H4 (cell line): ENCODE data around the gene KCTD7. TPM values are rescaled to one million over a fixed set of nuclear protein-coding genes. Genes with fewer than 3 reads are reported as not detected.
"Not testable (repeated sequence)": the region's sequence is repeated elsewhere in the genome, so short reads cannot be mapped to it uniquely, and the experiment has no call there.

Source experiments
- DNase-seq: peaks from one replicate; pipeline ENCODE4 v3.0.0-alpha.2; 2015; ENCODE audit warnings: low spot score
- total RNA-seq: library from RNA; depleted of rRNA; stranded (reverse); fragments of >200 nt; shearing (Covaris generic); gene quantifications from 2 replicates; pipeline ENCODE4 v1.2.3, GENCODE V29; 2014

The KCTD7 gene
- total RNA-seq, 1 experiment from 2014 or later, result 9.6 TPM

DNA sequence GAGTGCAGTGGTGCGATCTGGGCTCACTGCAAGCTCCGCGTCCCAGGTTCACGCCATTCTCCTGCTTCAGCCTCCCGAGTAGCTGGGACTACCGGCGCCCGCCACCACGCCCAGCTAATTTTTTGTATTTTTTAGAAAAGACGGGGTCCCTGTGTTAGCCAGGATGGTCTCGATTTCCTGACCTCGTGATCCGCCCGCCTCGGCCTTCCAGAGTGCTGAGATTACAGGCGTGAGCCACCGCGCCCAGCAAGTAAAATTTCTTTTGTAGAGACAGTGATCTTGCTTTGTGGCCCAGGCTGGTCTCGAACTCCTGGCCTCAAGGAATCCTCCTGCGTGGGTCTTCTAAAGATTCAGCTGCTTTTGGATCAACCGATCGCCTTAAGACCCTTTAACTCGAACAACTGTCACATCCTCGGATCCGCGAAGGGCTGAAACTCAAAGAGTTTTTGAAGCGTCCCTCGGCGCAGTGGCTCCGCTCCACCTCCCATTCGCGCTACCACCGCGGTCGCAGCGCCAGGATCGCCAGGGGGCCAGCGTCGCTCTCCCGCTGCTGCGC, 25.1 kb downstream of the KCTD7 start:
- DNase-seq, result not testable (repeated sequence)

DNA sequence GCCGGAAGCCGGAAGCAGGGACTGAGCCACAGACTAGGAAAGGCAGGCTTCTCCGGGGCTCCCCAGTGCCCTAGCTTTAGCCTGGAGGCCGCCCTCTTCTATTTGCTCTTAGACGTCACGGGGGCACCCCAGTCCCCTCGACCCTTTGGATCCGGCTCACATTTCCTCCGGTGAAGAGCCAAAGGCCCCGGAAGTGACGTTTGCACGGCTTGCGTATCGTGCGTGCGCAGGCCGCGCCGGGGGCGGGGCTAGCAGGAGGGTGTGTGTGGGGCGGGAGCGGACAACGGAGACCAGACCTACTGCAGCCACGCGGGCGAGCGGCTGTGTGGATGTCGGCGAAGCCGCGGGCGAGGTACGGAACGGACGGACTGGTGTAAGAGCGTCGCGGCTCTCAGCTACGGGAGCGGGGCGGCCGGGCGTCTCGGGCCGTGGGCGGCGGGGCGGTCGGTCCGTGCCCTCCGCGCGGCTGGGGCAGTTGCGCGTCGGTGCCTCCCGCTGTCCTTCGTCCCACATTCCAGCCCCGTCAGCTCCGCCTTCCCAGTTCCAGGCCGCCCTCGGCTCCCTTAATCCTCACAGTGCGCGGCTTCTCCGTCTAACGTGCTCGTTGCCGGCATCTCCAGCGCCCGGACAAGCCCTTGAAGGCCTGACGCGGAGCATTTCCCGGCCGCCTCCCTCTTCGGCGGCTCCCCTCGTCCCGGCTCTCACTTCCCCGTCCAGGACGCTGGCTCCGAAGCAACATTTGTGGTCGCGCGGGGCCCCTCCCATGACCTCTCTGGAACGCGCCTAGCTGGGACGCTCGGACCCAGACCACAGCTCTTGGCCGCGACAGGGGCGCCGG, 25.8 kb downstream of the KCTD7 start:
- DNase-seq, result peak; percentile 99

DNA sequence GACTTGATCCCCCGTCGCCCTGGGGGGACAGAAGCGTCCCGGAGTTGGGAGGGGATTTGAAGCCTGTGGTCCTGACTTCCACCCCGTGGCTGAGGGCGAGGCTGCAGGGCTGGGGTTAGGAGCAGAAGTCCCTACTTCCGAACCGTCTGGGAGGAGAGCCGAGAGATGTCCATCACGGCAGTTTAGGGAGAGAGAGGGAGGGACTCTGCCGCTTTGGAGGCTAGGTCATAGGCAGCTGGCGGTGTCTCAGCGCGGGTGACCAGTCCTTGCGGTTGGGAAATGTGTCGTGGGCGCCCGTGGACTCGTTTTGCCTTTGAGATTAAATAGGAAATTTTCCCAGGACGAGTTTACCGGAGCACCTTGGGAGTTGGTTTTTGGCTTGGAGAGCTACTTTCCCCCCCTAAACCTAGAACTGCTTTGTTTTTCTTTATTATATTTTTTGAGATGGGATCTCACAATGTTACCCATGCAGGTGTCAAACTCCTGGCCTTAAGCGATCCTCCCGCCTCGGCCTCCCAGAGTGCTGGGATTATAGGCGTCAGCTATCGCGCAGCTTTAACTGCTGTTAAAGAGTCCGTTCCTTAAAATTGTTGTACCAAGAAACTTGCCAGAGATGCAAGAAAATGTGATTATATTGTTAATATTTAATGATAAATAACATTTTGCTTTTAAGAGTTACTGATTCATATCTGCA, 26.6 kb downstream of the KCTD7 start:
- not testable (repeated sequence) for DNase-seq

DNA sequence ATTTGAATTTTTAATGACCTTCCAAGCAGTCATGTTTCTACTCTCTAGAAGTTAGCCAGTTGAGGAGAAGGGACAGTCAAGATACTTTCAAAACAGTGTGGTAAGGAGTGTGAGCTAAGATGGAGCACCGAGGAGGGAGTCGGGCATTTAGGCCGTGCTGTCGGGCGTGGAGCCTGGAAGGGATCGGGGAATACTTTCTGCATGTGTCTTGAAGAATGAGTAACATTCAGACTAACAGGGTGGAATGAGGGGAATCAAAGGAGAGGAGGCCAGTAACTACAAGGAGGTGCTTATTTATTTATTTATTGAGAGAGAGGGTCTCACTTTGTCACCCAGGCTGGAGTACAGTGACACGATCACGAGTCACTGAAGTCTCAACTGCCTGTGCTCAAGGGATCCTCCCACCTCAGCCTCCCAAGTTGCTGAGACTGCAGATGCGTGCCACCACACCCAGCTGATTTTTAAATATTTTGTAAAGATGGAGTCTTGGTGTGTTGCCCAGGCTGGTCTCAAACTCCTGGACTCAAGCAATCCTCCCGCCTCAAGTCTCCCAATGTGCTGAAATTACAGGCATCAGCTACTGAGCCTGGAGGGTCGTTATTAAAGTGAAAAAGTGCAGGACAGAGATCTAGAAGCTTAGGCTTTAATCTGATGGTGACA, 27.3 kb downstream of the KCTD7 start:
- DNase-seq, result not testable (repeated sequence)

DNA sequence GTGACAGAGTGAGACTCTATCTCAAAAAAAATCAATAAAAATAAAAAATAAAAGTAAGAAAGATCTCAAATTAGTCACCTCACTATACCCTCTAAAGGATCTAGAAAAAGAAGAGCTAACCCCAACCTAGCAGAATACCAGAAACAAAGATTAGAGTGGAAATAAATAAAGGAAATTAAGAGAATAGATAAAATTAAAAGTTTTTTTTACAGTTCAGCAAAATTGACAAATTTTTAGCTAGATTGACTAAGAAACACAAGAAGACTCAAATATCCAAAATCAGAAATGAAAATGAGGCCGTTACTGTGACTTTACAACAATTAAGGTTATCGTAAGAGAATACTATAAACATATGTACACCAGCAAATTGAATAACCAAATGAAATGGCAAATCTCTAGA, 29.1 kb downstream of the KCTD7 start:
- DNase-seq, result no peak

DNA sequence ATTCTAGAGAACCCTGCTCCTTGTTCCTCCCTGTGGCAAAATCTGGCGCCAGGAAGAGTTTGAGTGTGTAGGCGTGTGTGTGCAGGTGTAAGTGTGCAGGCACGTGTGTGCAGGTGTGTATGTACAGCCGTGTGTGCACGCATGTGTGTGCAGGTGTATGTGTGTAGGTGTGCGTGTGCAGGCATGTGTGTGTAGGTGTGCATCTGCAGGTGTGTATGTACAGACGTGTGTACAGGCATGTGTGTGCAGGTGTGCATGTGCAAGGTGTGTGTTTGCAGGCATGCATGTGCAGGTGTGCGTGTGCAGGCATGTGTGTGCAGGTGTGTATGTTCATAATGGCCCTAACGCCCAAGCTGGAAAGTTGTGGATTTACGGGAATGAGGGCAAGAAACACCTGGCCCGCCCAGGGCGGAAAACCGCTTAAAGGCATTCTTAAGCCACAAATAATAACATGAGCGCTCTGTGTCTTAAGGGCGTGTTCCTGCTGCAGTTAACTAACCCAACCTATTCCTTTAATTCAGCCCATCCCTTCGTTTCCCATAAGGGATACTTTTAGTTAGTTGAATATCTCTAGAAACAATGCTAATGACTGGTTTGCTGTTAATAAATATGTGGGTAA, 34.1 kb downstream of the KCTD7 start:
- no peak for DNase-seq

DNA sequence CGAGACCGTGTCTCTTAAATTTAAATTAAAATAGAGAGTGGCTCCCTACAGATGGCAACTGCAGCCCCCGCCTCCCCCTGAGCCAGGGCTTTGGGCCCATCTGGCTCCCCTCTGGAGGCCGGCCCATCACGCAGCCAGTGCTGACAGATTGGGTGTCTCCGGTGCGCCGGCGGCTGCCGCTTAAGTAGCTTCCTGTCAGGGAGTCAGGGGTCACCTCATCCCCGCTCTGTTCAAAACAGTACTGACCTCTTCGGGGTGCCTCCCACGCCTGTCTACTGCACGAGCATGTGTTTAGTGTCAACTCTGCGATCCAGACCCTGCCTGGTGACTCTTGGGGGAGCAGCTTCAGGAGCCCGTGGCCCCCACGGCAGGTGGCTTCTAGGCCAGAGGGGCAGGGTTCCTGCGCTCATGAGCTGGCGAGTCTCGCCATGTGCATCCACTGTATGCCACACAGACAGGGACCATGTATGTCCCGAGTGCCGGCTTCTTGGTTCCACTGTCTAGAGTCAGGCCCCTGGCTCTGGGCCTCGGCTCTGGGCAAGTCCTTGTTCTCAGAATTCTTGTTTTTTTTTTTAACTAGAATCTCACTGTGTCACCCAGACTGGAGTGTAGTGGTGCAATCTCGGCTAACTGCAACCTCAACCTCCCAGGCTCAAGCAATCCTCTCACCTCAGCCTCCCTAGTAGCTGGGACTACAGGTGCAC, 36.1 kb downstream of the KCTD7 start:
- DNase-seq, result no peak

DNA sequence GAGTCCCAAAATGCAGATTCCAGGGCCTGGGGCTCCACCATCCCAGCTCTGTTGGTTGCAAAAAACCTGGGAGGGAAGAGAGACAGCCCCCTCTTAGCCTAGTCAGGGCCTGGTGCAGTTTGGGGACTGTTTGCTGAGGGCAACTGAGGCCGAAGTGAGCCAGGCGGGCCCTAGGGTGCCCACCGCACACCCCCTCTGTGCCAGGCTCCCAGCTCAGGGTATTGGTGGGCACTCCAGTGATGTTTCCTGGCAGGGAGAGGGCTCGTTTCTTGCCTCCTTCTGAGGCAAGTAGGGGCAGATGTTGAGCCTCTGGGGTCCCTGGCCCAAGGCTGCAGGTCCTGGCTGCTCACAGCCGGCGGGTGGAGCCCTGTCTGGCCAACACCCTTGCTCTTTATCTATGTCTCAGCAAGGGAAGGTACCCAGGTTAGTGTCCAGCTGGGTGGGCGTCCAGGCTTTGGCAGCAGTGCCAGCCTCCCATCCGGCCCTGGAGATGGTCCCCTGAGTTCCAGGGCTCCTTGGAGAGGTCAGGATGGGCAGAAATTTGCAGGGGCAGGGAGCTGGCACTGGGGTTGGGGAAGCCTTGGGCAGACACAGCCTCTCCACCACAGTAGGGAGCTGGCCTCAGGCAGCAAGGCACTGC, 37.8 kb downstream of the KCTD7 start:
- no peak for DNase-seq

DNA sequence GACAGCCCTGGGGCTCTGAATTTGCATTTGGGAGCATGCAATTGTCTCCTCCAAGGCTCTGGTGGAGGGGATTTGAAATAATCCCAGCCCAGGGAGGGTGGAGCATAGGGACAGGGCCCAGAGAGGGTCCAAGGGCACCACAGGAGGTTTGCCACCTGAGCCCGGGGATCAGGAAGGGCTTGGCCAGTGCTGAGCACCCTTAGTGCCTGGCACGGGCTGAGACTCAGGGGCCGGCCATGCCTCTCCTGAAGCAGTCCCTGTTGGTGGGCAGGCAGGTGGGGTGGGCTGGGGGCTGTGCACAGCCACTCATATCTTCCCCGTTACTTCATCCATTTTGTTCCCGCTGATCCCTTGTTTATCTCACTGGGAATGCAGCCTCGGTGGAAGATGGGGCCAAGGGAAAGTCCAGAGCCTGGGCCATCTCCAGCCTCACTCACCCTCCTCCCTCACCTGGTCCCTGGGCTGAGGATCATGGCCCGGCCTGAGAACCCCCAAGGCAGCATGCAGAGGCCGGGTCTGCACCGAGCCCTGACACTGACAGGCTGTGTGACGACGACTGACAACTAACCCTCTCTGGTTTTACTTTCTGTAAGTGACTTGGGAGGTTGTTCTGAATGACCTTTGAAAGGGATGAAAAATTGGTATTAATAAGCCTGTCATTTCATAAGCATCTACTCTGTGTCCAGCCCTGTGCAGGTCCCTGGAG, 38.5 kb downstream of the KCTD7 start:
- DNase-seq, result no peak

DNA sequence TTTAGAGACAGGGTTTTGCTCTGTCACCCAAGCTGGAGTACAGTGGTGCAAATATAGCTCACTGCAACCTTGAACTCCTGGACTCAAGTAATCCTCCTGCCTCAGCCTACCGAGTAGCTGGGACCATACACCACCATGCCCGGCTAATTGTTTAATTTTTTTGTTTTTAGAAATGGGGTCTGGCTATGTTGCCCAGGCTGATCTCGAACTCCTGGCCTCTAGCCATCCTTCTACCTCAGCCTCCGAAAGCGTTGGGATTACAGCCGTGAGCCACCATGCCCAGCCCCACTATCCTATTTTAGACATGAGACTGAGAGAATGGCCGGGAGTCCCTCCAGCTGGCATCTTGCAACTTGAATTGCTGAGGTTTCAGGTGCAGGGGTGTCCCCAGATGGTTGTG, 39.4 kb downstream of the KCTD7 start:
- no peak for DNase-seq

DNA sequence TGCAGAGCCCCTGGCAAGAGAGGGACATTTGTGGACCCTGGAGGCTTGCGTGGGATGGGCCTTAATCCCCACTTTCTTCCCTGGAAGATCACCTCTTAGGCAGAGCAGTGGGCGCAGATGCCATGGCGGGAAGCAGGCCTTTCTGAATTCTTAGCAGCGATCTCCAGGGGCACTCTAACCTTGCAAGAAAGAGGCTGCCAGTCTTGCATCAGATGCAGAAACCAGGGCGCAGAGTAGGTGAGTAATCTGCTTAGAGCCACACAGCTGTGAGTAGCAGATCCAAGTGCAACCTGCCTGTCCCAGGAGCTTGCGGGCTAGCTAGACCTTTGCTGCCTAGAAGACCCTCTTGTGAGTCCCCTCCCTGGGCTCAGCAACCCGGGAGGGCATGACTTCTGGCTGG, 40.0 kb downstream of the KCTD7 start:
- DNase-seq, result no peak

DNA sequence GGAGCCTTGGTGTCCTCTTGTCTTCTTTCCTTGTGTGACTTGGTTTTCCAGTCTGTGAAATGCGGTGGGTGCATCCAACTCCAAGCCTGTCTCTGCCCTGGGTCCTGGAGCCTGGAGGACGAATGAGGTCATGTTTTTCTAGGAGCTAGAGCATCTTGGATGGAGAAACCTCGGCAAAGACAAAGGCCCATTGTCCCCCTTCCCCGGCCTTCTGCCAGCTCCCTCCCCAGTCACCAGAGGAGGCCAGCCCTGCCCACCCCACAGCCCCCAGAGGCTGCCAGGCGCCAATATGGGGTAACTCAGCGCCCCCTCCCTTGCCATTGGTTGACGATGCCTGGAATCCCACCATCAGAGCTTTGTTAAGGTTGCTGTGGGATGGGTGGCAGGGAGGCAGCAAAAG, 40.4 kb downstream of the KCTD7 start:
- no peak for DNase-seq

DNA sequence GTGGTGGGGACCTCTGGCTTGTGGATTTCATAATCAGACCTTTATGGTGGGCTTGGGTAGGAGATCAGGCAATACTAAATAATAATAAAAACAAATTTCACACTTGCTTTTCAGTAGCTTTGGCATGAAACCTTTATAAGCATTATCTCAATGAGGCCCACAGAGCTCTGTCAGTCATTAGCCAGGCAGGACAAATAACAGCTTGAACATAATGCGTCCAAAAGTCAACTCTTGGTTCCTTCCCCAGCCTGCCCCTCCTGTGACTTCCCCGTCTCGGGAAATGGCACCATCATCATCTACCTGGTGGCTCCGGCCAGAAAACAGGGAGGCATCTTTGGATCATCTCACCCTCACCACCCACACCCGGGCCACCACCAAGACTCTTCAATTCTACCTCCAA, 40.8 kb downstream of the KCTD7 start:
- DNase-seq, result no peak

DNA sequence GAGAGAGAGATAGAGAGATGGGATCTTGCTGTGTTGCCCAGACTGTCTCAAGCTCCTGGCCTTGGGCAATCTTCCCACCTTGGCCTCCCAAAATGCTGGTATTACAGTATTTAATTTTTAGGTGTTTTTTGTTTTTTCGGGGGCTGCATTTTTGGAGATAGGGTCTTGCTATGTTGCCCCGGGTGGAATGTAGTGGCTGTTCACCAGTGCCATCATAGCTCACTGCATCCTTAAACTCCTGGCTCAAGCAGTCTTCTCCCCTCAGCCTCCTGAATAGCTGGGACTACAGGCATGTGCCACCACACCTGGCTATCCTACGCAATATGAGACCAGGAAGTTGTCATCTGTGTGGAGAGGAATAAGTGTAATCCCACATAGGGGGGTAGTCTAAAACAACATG, 42.4 kb downstream of the KCTD7 start:
- no peak for DNase-seq

DNA sequence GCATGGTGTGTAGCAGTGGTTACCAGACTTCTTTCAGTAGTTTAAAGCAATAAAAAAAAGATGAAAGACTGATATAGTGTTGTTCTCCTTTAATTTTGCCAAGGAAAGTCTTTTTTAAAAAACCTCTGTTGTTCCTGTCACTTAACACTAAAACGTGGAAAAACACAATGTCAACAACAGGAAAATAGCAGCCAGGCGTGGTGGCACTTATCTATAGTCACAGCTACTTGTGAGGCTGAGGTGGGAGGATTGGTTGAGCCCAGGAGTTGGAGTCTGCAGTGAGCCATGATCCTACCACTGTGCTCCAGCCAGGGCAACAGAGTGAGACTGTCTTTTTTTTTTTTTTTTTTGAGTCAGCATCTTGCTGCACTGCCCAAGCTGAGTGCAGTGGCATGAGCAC, 42.8 kb downstream of the KCTD7 start:
- DNase-seq, result not testable (repeated sequence)

DNA sequence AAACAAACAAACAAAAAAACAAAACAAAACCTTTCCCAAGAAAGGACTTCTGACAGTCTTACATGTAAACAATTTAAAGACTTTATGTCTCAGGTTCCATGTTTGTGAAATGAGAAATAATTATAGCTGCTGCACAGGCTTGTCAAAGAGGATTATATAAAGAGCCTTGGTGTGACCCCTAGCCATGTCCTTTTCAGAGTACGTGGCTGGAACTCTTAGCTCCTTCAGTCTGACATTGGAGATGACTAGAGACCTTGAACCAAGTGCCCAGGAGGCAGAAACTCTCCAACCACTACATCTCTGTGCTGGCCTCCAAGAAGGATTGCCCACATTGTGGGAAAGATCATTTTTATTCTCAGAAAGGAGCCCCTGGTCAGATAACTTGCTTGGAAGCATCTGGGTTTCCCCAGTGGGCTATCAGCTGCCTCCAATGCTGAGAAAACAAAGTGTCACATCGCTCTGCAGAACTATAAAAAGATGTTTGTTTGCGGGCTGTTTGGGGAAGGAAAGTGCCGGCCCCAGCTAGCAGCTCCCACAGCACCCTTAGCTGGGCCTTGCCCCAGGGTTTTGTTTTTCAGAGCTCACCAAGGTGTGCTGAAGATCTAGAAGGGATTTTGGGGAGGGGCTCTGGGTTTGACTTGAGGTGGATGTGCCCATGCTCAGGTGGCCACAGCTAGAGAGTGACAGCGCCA, 43.9 kb downstream of the KCTD7 start:
- not testable (repeated sequence) for DNase-seq

DNA sequence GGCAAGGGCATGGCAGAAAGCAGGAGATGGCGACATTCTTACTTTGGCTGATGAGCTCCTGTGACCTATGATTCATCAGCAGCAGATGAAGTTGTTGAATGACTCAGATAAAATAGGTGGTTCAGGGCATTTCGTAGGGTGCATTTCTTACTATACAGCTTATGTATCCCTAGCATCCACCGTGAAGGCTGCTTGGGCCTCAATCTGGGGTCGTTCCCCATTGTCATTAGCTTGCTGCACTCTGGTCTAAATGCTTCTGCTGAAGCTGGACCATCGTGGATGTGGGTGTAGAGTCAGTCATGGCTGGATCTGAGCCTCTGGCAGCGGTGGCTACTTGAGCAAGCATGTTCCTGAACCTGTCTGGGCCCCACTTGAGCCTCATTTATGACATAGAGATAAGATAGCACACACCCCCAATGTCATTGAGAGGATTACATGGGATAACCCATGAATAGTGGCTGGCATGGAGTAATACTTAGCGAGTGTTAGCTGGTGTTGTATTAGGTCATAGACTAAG, 44.5 kb downstream of the KCTD7 start:
- not testable (repeated sequence) for DNase-seq

DNA sequence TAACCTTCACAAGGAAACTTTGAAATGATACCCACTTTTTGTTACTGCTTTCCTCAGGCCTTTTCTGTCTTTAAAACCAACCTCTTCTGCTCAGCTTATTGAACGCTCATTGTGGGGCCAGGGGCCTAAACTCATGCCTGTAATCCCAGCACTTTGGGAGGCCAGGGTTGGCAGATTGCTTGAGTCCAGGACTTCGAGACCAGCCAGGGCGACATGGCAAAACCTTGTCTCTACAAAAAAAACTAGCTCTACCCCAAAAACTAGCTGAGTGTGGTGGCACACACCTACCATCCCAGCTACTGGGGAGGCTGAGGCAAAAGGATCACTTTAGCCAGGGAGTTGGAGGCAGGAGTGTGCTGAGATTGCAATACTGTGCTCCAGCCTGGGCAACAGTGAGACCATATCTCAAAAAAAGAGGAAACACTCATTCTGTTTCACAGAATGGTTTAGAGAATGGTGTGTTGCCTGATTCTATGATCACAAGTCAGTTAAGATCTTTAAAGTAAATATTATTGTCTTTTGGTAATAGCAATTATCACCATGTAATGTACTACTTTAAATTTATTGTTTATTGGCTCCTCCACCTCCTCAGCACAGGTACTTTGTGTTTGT, 51.1 kb downstream of the KCTD7 start:
- DNase-seq, result no peak
